Lung microvascular endothelial cell (primary cell): Measurements from ENCODE around the gene BHLHA9. TPM values are rescaled to one million over a fixed set of nuclear protein-coding genes. Genes with fewer than 3 reads are reported as not detected.
A peak's percentile ranks its signal among the peaks of the same experiment; 100 is the strongest.
"Not testable (repeated sequence)": the region's sequence is repeated elsewhere in the genome, so short reads cannot be mapped to it uniquely, and the experiment has no call there.

Experiments
- DNase-seq, 2 donors: peaks; one replicate each; pipeline versions ENCODE4 v3.0.0 to v3.0.0-alpha.2; 2010; ENCODE audit warnings: low read depth in 2 of 2
- total RNA-seq: library from RNA; depleted of rRNA; stranded (reverse); fragments of >200 nt; gene quantifications from 2 replicates; pipeline ENCODE4 v1.2.1, GENCODE V29; 2014

Gene BHLHA9
- not detected in 2 replicates for total RNA-seq

- DNase-seq, result peak in 1 of 2 donors; percentile 16
Measured at GRCh38 chr17:1270210-1271029, at the start of gene BHLHA9. Gene BHLHA9 (plus strand): TSS chr17:1270444. CDS start chr17:1270564, 120 bp downstream.

DNA sequence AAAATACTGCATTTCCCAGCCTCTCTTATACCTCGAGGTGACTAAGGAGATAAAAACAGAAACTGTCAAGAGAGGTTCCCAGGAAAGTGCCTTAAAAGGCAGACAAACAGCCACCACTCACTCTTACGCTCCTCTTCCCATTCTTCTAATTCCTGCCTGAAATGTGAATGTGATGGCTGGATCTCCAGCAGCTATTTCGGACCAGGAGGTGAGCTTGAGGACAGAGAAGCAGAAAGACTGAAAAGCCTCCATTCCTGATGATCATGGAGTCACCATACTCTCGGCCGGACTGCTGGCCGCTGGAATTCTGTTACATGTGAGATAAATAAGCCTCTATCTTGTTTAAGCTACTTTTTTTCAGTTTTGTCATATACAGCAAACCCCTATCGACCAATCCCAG, 49.0 kb upstream of the BHLHA9 start:
- DNase-seq, result no peak

DNA sequence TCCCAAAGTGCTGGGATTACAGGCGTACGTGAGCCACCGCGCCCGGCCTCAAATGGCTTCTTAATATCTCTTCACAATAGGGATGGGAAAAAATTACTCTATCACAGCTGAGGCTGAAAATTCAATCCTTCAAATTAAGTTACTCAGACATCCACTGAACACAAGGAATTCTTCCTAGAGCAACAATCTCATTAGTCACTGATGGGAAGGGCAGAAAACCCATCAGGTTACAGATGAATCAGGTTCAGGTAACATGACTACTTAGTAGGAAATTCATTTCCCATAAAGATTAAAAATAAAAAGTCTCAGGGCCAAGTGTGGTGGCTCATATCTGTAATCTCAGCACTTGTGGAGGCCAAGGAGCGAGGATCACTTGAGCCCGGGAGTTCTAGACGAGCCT, 47.9 kb upstream of the BHLHA9 start:
- DNase-seq, result no peak

GRCh38 chr17:1223662-1224061, 46.6 kb upstream of the BHLHA9 start:
- DNase-seq, result no peak

DNA sequence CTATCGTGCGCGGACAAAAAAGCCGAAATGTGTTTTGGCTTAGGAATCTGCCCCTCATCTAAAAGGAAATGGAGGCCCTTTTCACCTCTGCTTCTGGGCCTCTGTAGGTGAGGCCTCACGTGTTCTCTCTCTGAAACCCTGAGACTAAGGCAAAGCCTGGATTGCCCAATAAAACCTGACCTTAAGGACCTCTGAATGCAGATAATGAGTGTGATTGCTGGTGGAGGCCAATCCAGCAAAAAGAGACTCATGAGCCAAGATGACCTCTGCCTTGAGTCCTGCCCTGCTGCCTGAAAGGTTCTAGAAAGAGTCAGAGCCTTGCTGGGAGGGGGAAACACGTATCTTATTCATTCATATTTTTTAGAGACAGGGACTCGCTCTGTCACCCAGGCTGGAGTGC, 45.9 kb upstream of the BHLHA9 start:
- DNase-seq, result no peak

GRCh38 chr17:1226308-1226707, 43.9 kb upstream of the BHLHA9 start:
- no peak for DNase-seq

DNA sequence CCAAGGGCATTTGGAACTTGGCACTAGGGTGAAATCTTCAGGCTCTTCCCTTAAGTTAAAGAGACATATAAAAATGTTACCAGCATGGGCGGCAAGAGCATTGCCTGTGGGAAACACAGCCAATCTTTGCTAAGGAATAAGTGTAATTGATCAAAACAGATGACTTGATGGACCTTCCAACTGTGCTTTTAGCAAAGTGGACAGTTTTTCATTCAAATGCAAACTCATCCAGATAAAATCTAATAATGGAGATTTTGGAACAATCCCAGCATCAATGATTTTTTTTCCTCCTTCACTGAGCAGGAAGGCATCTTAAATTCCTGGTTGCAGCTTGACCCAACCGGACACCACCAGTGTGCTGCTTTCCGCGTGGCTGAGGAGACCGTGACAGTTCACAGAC, 42.9 kb upstream of the BHLHA9 start:
- no peak for DNase-seq

DNA sequence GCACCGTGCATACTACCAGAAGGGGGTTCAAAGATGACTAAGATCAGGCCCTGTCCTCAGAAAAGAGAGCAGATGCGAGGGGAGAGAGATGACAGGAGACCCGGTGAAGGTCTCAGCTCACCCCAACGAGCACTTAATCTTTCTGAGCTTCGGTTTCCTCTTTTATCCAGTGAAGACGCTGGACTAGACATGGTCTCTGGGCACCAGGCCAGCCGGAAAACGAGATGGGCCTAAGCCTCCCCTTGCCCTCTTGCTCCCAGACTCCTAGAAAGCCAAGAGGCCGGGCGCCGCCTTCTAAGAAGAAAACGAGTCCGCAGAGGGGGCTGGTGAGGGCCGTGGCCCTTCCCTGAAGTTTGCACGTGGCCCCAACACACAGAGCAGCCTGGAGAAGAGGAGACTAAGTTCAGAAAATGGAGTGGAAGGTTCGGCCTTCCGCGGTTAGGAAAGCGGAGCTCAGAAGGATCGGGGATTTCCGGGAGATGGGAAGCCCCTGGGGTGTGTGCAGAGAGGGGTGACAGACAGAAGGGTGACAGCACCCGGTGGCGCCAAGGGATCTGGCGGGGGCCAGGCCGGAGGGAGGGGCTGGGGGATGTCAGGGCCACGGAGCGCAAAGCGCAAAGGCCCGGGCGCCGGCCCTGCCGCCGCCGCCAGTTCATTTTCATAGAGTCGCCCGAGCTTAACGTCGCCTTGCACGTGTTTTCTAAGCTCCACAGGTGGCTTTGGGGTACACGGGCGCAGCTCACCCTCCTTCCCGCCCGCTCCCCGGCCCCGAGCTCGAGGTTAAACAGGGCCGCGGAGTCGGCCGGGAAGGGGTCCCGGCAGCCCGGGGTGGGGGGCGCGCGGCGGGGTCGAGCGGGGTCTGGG, 42.1 kb upstream of the BHLHA9 start:
- no peak for DNase-seq

- no peak for DNase-seq
Measured at GRCh38 chr17:1228781-1229348, 41.4 kb upstream of the BHLHA9 start.

DNA sequence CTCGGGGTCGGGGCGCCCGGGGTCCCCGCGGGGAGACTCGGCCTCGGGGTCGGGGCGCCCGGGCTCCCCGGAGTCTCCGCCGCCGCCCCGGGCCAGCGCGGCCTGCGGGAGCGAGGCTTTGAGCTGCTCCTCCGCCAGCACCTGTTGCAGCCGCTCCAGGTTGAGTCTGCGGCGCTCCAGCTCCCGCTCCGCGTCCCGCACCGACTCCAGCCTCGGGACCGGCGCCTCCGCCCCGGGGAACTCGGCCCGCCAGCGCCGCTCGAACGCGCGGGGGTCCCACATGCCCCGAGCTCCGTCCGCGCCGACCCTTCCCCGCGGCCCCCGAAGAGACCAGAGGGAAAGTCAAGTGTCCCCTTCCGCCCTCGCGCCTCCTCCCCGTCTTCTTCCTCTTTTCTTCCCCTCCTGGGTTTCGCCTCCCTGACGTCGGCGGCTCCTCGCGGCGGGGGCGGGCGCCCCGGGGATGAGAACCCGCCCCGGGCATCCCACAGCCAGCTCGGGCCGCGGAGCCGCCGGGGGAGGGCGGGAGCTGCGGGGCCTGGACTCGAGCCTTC, 40.8 kb upstream of the BHLHA9 start:
- DNase-seq, result no peak

- no peak for DNase-seq
Measured at GRCh38 chr17:1229900-1230501, 40.2 kb upstream of the BHLHA9 start.

DNA sequence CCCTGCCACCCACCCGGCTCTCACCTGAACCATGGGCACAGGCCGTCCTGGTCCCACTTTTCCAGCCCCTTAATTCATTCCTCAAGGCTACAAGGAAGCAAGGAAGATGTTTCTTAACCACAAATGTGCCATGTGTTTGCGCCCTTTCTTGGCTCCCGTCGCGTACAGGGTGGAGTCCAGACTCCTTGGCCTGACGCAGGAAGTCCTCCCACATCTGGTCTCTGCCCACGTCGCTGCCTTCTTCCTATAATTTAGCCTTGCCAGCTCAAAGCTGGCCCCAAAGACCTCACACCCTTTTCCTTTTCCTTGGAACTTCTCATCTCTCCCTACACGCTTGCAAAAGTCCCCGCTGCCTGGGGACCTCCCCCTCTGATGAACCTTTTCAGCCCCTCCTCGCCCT, 38.8 kb upstream of the BHLHA9 start:
- no peak for DNase-seq

- DNase-seq, result no peak
Measured at GRCh38 chr17:1232331-1232730, 37.9 kb upstream of the BHLHA9 start.

DNA sequence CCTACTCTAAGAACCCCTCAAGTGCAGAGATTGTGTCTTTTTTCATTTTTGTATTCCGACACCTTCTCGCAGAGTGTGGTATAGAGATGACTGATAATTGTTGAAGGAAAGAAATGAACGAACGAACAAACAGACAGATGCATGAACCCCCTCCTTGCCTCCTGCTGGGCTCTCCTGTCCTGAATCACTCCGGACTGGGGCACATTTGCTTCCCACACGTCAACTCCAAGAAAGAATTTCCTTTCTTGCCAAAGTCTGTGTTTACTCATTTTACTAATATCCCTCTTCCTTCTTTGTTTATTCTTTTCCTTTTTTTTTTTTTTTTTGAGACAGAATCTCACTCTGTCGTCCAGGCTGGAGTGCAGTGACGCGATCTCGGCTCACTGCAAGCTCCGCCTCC, 37.5 kb upstream of the BHLHA9 start:
- DNase-seq, result peak in 1 of 2 donors; percentile 22

DNA sequence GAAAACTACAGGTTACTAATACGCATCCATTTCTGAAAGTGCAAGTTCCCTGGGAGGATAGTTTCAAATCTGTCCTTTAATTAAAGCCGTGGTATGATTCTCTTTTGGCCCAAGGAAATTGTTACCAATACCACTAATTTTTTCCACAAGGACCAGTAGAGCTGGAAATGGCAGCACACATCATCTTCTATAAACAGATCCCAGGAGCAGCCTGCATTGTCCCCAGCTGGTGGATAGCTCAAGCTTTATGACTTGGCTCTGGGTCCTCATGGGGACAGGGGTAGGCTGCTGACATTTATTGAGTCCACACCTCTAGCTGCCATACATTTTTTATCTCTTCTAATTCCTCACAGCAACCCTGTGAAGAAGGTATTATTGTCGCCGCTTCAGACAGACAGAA, 35.8 kb upstream of the BHLHA9 start:
- no peak for DNase-seq

DNA sequence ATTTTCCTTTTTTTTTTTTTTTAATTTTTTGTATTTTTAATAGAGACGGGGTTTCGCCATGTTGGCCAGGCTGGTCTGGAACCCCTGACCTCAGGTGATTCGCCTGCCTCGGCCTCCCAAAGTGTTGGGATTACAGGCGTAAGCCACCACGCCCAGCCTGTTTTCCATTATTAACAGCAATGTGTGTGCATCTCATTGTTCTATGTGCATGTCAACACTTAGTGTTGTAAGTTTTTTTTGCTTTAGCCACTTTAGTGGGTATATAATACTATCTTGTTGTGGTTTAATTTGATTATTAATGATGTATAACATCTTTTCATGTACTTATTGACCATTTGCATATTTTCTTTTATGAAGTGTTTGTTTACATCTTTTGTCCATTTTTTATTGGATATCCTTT, 32.8 kb upstream of the BHLHA9 start:
- no peak for DNase-seq

DNA sequence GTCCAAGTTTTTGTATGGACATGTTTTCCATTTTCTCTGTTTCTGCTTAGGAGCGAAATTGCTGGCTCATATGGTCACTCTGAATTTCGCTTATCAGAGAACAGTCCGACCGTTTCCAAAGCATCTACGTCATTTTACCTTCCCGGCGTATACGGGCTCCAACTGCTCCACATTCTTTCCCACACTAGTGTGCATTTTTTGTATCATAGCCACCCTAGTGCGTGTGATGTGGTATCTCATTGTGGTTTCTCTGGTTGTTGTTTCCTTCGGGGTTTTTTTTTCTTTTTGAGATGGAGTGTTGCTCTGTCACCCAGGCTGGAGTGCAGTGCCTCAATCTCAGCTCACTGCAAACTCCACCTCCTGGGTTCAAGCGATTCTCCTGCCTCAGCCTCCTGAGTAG, 31.0 kb upstream of the BHLHA9 start:
- no peak for DNase-seq

DNA sequence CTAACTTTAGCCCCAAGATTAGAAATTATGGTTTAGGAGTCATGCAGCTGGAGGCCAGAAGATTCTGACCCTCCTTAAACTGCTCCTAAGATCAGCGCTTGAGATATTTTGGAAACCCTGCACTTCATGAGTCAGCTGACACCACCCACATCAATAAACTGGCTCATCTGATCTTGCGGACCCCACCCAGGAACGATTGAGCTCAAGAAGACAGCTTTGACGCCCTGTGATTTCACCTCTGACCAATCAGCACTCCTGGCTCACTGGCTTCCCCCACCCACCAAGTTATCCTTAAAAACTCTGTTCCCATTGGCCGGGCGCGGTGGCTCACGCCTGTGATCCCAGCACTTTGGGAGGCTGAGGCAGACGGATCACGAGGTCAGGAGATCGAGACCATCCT, 29.8 kb upstream of the BHLHA9 start:
- not testable (repeated sequence) for DNase-seq

- peak in 1 of 2 donors; percentile 14 for DNase-seq
Measured at GRCh38 chr17:1241929-1242328, 28.3 kb upstream of the BHLHA9 start.

GRCh38 chr17:1244606-1245012, 25.6 kb upstream of the BHLHA9 start:
- DNase-seq, result no peak

DNA sequence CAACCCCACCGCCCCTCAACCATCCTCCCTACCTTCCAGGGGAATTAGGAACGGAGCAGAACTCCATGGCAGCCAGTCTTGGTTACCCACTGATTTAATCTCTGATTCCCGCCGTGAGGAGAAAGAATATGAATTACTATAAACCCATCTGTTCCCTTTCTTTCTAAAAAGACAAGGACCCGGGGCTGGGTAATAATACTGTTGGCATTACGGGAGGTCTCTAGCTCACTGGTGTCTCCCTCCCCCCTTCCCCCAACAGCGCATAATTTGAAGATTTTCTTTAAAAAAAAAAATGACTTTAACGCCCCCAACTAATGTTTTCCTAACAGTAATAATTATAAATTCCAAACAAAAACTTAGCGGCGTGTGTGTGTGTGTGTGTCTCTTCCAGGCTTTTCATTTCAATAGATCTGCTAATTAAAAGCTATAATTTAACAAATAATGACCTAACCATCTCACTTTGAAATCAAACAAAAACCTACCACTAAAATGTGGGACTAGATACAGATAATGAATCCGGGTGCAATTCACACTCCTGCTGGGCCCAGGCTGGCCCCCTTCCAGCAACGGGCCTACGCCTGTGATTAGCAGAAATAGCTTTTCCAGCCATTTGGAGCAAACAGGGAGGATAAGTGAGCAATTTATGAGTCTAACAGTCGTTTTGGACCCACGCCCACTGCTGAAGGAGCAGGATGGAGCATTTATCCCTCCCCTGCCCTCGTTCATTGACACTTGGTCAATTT, 18.2 kb upstream of the BHLHA9 start:
- DNase-seq, result no peak
